EH (cell line): Measurements from ENCODE around the gene PPP1R13B.

Experiments
- DNase-seq: peaks from one replicate; pipeline ENCODE4 v3.0.0-alpha.2; 2015; ENCODE audit warnings: low read depth

Gene PPP1R13B

DNA sequence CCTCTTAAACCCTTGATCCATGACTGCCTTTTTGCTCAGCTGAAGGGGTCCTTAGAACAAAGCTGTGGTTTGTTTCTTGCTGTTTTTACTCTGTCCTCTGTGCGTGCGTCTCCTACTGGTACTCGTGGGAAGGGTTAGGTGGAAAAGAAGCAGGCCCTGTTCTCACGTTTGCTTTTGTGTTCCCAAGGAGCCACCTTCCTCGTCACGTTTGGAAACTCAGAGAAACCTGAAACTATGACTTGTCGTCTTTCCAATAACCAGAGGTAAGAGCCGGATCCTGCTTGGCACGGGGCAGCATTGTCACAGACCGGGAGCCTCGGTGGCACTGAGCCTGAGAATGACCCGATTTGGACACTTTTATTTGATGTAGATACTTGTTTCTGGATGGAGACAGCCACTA is 118.7 kb downstream of the PPP1R13B start:
- DNase-seq = no peak

DNA sequence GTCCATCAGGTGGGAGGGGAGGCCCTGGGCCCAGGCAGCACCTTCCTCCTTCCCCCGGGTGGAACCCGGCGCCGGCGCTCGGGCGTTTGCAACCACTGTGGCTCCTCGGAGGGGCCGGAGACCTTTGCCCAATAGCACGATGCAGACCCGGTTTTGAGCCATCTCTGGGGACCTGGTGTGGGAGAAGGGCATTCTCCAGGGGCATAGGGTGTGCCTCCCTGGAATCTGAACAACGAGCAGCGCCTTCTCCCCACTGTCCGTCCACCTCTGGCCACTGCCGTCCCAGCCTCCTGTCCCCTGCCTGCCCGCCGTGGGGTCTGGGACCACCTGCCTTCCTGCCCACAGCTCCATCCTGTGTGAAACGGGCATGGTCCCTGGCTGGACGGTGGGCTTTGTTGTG is 119.2 kb downstream of the PPP1R13B start:
- no peak for DNase-seq

DNA sequence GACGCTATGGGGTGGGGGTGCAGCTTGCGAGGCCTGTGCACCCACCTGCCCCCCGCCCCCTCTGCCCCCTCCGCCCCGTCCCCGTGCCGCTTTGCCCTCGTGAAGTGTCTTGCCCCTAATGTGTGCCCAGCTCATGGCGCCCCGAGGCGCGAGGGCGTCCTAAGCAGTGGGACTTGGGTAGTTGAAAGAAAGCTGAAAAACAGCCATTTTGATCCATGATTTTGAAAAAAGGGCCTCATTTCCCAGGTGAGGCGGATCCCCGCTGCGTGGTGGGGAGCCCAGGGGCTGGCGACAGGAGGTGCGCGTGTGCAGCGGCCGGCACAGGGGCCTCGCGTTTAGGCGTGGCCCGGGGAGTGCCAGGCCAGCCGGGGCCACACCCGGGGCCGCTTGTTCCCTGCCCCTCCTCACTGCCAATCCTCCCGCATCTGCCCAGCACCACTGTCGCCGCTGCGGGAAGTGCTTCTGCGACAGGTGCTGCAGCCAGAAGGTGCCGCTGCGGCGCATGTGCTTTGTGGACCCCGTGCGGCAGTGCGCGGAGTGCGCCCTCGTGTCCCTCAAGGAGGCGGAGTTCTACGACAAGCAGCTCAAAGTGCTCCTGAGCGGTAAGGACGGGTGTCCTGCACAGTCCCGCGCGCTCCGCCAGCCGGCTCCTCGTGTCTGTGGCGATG is 119.9 kb downstream of the PPP1R13B start:
- no peak for DNase-seq

DNA sequence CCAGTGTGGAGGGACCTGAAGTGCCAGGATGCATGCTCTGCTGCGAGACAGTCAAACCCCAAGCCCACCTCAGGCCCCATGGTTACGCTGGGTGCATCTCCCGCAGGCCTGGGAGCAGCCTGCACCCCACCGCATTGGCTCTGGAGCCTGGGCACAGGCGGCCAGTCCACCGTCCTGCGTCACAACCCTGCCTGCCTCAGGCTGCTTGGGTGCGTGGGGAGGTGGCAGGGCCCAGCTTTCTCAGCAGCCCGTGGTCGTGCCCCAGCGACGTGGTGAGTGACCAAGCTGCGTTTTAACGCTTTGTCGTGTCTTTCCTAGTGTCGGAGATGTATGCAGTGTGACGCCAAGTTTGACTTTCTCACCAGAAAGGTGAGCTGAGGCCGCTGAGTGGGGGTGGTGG is 120.9 kb downstream of the PPP1R13B start:
- no peak for DNase-seq

DNA sequence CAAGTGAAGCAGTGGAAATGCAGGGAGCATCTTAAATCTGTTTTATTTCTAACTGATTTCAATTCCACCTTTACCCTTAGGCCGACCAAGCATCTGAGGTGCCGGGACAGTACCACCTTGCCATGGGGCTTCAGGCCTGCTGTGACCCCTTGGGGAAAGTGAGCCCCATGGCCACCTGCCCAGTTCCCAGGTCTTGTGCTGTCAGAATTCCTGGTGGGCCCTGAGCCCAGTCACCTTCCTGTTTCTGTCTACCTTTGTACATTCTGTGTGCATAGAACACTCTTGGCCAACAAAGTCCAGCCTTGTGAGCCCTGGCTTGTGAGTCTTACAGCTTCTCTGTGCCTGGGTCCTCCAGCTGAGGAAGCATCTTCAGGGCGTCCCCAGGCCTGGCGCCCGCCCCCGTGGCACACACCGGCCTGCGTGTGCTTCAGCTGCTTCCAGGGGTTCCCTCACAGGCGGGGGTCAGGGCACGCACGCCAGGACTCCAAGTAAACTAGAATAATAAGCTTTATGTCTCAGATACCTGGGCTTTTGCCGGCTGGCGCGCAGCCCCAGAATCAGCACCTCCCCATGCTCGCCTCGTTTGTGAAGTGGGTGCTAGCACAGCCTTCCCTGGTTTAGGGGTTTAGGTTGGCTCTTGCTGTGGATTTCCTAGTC is 121.5 kb downstream of the PPP1R13B start:
- DNase-seq = no peak

DNA sequence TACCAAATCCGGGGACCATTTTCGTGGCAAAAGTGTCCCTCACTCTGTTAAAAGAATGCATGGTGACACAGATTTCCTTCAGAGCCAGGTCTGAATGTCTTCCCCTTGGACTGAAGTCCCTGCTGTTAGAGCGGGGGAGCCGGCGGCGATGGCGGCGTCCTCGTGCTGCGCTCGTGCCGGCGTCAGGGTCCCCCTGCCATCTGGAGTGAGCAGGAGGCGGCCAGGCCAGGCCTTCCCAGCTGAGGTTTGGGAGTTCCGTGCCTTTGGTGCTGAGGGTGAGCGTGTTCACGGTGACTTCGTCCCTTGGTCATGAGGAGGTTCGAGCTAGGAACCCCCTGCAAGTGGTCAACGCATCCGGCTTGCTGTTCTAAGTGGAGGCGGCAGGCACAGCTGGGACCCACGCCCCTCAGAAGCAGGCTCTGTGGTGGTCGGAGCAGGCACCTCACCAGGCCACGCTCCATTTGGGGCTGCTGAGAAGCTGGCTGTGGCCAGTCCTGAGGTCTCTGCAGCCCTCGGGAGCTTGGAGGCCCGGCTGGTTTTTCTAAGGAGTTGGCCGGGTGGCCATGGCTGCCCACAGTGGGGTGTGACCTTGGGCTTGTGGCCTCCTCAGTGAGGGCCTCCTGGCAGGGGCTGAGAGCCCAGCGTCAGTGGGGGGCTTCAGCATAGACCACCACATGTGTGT is 122.2 kb downstream of the PPP1R13B start:
- no peak for DNase-seq

DNA sequence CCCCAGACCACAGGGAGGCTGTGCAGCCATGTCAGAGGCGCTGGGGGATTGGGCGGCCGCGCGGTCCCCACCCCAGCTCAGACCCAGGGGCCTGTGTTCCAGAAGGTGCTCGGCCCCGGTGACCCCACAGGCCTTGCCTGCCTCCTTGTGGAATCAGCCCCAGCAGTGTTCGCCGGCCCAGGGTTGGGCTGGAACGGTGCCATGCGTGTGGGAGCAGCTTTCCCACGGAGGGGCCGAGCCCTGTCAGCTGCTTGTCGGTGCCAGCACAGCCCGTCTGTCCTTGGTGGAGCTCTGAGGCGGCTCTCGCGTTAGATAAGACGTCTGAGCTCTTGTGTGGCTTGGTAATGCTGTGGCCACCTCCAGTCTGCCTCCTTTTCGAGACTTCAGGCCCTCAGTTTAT is 123.3 kb downstream of the PPP1R13B start:
- DNase-seq = no peak

DNA sequence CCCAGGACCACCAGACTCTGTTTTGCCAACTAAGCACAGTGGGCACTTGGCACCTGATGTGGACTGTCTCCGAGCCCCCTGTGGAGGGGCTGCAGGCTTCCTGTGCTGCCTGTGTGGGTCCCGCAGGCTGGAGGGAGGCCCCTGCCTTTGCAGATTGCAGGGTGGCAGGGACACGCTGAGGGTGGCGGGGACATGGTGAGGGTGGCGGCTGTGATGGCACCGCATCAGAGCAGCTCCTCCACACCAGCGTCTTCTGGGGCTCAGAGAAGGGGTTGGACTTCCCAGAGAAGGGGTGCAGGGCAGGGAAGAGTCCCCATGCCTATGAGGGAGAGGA is 123.7 kb downstream of the PPP1R13B start:
- no peak for DNase-seq

DNA sequence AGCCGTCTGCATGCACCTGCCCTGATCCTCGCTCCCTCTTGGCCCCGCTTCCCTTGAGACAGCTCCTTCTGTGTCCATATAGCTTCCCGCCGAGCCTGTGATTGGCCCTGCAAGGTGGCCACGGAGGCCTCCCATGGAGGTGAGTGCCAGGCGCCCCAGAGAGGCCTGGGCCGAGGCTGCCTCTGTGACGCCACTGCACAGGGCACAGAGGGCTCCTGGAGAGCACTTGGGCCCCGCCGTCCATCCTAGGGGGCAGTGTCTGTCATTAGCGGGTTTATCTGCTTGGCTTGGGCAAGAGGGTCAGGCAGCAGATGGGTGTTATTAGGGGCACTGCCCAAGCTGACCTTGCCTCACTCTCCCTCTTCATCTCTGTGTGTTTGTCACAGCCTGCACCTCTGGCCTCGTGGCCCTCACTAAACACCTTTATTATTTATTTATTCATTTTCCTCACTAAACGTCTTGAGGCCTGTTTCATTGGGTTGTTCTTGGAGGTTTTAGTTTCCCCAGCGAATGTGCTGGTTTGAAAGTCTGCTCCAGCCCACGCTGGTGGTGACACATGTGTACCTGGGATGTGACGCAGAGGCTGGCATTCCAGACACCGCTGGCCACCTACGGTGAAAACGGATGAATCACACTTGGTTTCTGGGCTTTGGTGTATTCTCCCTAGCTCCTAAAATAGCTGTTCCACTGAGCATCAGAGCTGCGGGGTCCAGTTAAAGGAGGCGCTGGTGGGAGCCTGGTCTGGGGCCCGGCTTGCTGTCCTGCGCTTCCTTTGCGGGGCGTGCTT is 125.8 kb downstream of the PPP1R13B start:
- DNase-seq = no peak

DNA sequence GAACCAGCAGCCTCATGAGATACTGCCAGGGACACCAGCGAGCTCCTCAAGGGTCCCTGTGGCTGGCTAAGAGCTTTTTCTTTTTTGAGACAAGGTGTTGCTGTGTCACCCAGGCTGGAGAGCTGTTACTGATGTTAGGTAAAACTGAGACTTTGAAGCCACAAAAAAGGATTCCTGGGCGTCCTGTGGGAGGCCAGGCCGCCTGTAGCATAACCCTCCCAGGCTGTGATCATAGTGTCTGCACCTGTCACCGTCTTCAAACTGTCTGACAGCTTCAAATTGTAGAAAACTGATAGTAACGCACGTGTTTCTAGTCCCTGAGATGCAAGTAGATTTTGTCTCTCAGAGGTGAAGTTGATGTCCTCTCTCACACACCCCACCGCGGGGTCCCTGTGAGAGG is 127.6 kb downstream of the PPP1R13B start:
- no peak for DNase-seq

DNA sequence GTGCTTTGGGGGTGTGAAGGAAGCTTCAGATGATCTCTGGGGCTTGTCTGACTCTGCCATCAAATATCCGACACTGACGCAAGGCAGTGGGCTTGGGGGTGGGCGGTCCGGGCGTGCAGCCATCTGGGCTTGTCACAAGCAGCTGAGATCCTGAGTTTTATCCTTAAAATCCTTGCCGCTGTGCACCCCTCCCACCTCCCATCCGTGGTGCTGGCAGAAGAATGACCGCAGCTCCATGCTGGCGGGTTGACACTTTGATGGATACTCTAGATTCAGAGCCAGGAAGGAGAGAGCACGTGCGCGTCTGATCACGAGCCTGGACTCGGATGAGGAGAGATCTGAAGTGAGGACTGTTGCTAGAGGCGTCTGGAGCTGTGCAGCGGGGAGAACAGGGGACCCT is 128.8 kb downstream of the PPP1R13B start:
- no peak for DNase-seq

DNA sequence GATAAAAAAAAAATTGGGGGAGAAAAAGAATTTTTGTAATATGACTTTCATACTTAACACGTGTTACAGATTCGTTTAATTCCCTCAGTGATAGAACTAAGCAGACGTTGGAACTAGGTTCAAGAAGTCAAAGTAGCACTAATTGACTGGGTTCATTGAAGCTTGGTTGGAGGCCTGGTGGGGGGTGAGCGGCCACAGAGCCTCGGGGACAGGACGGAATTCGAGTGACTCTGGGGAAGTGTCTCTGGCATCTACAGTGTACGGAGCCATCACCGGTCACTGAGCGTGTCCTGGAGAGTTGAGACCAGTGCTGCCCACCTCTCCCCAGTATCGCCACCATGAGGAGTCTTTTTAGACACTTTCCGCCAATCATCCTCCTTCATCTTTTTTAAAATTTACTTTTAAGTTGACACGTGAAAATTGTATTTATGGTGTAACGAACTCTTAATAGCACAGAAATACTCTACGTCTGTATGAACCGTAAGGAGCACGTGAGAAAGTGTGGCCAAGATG is 130.4 kb downstream of the PPP1R13B start:
- no peak for DNase-seq

DNA sequence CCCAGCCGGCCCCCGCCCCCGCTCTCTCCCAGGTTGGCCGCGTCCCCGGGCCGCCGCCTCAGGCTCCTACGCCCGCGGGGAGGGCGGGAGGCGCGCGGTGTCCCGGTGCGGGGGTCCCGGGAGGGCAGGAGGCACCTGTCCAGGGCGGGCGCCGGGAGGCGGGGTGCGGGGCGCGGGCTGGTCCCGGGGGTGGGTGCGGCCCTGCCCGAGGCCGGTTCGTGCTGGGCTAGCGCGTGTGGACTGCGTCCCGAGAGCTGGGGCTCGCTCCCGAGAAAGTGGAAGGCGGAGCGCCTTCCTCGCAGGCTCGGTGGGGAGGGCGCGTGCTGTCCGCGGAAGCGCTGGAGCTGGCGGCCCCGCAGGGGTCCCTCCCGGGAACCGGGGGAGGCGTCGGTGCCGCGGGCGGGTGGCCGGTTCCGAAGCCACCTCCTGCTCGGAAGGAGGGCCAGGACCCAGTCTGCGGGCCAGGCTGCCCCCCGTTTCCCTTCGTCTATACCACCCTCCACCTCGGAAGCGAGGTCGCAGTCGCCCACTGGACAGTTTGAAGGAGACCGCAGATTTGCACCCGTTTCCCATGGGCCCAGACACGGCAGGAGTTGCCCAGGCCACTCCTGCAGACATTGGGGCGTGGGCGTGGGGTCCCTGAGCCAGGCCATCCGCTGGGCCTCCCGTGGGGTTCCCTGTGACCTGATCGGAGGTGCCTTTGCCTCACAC is 131.1 kb downstream of the PPP1R13B start:
- peak; percentile 45 for DNase-seq

DNA sequence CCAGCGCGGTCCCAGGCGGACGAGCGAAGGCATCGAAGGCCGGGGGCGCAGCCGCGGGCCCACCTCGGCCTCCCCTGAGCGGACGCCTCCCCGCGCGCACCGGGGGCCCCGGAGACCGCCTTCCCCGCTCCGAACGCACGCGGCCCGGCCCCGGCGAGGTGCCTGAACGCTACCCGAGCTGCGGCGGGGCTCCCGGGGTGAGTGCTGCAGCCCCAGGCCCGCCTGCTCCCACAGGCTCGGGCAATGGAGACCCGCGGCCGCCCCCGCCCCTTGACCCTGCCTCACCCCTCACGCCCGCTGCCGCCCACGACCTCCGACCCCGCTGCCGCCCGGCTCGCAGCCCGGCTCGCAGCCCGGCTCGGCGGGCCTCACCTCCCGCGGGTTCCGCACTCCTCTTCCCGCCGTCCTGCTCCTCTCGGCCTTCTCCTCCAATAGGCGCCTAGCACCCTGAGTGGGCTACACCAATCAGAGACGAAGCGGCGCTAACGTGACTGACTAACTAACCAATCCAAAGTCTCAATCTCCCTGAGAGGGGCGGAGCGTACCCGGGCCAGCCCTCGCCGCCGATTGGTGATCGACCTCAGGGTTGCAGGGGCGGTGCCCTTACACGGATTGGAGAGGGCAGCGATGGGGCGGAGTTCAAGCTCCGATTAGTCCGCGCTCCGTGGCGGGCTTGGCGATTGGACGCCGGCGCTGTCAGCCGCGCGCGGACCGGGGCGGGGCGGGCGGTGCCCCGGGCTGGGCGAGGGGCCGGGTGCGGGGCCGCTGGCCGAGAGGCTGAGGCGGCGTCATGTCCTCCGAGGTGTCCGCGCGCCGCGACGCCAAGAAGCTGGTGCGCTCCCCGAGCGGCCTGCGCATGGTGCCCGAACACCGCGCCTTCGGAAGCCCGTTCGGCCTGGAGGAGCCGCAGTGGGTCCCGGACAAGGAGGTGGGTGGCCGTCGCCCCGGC is 132.0 kb downstream of the PPP1R13B start, which contains the start of the genes XRCC3 and ZFYVE21:
XRCC3 (minus strand) TSS at position 400 of the 949 bp plus-strand sequence. CDS start 4,364 bp downstream, outside the sequence.
ZFYVE21 (plus strand) TSS at position 759 of the 949 bp plus-strand sequence; CDS start at position 791, 32 bp downstream.
- DNase-seq = peak; percentile 99

DNA sequence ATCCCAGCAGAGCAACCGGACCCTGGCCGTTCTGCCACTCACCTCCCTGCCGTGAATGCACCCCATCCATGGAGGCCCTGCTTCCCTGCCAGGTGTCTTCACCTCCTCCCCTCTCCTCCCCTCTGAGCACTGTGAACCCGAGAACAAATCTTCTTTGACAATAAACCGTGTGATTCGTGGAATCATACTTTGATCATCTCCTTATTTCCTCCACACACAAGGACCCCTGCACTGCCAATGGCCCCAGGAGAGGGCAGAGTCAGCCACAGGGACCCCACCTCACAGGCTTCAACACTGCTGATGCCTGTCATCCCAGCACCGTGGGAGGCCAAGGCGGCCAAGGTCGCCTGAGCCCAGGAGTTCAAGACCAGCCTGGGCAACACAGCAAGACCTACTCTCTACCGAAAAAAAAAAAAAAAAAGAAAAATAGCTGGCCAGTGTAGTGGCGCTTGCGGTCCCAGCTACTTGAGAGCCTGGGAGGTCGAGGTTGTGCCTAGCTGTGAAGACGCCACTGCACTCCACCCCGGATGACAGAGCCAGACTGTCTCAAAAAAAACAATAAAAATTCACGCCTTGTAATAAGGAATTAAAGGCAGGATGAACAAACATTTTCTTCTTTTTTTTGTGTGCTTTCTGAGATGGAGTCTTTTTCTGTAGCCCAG is 133.2 kb downstream of the PPP1R13B start:
- no peak for DNase-seq

DNA sequence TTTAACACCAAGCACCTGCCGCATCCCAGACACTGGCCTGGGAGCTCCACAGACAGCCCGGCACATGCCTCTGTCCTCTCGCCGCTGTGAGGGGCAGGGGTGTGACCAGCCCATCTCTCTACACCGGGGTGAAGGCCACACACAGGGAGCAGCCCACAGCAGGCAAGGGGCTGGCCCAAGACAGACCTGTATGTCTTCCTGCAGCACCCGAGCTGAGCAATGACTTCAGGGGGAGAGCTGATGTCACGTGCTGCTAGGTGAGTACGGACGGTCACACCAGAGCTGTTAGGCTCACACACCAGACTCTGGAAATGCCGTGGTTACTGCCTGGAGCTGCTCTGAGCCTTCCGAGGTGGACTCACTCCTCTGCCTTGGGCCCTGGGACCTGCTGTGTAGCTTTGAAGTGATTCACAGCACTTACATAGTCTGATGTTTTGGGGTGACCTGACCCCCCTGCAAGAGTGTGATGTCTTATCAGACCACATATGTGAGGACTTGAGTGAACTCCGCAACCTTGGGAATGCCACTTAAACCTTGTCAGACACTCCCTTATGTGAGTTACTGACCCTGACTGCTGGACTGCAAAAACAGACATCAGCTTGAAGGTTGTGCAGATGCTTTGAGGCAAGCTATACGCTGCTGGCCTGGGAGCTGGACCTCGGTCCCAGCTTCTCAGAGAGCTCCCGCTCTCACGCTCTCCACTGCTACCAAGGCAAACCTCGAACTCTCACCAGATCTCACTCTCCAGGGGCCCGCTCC is 133.9 kb downstream of the PPP1R13B start:
- no peak for DNase-seq

DNA sequence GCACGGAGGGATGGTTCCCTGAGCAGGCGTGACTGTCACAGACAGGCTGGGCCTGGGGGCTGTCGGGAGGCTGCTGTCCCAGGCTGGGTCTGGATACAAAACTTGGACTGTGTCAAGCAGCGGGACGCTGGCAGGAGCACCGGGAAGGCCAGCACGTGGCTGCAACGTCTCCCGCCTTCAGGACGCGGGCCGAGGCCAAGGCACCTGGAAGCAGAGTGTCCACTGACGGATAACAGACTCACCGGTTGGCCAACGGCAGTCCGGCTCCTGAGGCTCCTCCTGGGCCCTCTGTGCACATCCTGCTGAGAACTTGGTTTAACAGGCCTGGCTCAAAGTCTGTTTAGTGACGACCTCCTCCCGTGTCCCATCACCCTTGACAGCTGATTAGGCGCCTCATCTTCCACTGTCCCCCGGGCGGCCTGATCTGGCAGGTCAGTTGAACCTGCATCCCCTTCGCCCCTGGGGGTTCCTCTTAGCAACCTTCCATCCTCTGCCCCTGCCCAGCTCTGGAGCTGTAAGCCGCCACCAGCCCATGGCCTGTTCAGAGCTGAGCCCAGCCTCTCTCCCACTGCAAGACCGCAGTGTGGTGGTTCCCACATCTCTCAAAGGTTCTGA is 134.6 kb downstream of the PPP1R13B start:
- DNase-seq = no peak
